ENCODE measurements around the gene SETMAR.
"Not testable (repeated sequence)": the region's sequence is repeated elsewhere in the genome, so short reads cannot be mapped to it uniquely, and the experiment has no call there.

SETMAR gene

DNA sequence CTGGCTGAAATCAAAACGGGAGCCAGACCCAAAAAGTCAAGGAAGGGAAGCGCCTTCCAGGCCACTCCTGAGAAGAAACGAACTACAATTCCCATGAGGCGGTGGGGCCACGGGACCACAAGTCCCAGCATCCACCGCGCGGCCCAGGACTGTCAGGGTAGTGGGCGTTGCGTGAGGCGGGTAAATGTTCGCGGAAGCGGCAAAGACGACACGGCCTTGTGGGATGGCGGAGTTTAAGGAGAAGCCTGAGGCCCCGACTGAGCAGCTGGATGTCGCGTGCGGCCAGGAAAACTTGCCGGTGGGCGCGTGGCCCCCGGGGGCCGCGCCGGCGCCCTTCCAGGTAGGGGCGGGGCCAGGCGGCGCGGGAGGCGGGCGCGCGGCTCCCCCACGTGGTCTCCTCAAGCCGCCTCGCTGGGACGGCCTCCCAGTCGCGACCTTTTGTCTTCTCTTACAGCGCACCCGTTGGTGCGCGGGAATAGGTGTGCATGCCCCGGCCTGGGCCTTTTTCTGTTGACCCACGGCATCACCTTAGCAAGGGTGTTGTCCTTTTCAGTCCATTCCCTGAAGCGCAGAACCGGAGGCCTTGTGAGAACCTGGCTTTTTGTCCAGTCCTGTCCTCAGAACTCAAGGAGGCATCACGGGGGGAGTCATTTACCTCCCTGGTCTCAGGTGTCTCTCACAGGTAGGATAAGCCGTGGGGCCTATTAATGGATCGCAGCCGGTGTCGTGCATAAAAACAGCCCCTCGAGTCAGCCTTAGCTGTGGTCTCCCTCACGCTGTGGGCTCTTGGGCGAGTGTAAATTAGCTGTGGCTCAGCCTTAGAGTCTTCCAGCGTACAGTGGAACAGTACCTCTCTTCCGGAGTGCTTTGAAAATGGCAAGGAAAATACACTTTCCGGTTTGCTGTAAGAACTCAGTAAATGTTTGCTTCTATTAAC is at the start of gene SETMAR:
Gene SETMAR (plus strand): TSS at position 183 of the 937 bp plus-strand sequence. CDS start 2 bp downstream, at position 185.
- peak; percentile 68 to 73 for DNase-seq (ENCODE audit: low read depth in 2 of 2)

DNA sequence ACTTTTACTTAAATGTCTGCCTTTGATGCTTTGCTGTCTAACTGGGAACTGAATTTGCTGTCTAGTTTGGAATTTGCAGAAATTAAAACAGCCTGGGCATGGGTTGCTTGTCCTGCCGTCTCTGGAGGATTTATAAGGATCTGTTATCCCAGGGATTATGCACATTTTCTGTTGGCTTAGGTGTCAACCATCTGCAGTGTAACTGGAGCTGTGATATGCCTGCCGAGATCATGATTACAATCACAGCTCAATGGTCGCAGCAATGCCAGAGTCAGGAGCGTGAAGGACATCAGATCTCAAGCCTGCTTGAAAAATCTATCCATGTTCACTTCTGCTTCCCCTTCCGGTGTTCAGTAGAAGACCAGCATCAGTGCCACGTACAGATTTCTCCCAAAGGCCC is 41.8 kb upstream of the SETMAR start:
- no peak for DNase-seq (ENCODE audit: low read depth in 2 of 2)

DNA sequence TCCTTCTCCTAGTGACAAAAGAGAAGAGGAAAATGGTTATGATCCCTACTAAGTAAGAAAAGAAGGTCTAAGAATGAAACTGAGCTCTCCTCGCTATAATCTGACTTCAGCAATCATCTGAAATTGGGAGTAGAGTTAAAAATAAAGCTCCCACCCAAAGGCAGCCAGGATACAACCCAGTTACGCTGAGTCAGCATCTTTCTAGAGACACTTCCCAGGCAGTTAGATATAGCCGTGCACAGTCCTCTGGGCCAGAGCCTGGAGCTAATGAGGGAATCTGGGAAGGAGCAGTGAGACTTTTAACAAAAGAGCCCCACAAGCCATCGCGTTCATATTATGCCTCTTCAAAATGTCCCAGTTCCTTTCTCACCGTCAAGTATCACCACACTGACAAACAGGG is 39.1 kb upstream of the SETMAR start:
- no peak for DNase-seq (ENCODE audit: low read depth in 2 of 2)

DNA sequence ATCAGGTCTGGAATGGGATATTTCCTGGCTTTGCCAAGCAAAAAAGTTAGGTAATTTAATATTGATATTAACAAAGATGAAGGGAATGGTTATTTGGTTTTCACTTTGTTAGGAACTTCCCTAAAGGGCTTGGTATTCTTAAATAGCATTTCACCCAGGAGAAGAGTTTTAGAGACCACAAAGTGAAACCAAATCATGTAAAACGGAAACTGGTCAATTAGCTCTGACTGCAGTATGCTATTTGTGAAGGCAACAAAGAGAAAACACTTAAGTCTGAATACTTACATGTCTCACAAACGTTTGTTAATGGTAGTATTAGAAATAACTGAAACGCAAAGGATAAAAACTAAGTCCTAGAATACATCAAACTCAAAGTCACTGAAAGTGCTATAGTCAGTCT is 32.4 kb upstream of the SETMAR start:
- DNase-seq (ENCODE audit: low read depth in 2 of 2), result no peak

DNA sequence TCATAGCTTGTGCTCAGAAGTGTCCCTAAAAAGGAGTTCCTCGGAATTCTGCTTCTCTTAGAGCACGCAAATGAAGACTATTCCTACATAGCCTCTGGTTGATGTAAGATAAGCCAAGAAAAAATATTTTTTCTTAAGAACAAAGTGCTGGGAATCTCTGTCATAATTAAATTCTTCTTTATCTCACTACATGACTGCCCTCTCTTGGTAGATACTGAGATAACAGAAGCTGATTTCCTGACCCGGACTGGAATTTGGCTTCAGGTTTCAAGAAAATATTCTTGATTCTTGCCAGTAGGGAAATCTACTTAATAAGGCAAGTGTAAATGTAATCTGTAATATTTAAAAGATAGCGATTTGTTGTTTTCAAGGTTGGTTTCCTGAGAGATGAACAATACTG is 31.3 kb upstream of the SETMAR start:
- DNase-seq (ENCODE audit: low read depth in 2 of 2), result no peak

DNA sequence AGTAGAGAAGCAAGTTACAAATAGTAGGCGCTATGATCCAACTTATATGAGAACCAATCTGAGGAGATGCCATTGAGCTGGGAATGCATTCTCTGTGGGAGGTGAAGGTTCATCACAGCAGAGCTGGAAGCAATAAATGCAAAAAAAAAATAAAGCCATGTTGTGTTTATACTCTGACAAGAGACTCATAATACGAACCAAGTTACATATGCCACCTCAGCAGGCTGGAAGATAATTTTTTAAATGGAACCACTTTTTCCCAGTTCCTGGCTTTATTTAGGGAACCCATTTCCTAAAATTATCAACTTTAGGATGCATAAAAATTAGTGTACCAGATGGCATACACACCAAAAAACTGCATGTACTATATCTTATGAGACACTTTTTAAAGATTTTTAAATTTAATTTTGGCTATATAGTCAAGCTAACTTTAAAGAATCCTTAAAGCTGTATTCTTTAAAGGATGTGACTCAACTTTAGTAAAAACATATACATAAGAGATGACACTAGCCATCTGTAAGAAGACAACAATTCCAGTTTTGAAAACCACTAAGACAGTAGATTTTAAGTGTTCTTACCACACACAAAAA is 23.6 kb upstream of the SETMAR start:
- DNase-seq (ENCODE audit: low read depth in 2 of 2), result no peak

DNA sequence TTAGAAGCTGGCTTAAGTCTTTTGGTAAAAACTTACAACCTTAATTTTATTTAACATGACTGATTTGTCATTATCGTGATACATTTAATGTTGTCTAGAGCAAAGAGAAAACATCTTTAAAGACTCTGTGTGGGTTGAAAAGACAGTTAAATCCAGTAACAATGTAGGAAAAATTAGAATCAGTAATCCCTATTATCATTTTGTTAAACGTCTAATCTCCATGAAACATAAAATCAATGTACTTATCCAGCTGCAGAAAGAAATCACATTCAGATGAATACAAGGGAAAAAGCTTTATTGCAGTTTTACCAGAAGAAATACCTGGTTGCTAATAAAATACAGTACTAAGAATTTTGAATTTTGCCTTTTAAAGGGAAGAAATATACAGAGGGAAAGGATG is 21.2 kb upstream of the SETMAR start:
- no peak for DNase-seq (ENCODE audit: low read depth in 2 of 2)

DNA sequence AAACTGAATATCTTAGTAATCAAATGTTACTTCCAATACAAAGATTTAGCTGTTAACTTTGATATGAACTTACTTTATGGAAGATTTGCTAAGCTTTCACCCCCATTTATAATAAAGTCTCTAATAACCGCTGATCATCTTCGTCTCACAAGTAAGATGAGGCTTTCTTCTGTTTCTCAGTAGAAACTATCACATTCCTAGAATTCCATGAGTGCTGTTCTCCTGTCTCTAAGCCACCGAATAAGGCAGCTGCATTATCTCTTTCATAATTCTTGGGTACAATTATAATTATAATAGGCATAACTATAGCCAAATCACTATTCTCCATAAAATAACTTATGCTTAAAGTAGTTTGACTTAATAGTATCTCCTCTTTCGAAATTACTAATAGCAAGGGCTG is 18.3 kb upstream of the SETMAR start:
- DNase-seq (ENCODE audit: low read depth in 2 of 2), result no peak

DNA sequence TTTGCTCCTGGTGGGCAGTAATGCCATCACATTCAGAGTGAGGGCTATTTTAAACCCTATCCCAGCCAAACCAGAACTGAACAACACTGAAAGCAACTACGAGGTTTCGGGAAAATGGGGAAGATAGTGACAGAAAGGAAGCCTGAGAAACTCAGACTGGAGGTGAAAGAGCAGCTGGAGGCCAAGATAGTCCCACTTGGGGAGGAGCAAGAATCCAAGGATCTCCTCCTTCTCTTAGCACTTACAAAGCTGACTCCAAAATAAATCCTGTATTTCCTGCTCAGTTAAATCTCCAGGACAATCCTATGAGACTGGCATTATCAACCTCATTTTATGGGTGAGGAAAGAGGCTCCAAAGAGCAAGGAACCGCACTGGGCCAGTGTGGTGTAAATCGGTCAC is 14.1 kb upstream of the SETMAR start:
- DNase-seq (ENCODE audit: low read depth in 2 of 2), result no peak

DNA sequence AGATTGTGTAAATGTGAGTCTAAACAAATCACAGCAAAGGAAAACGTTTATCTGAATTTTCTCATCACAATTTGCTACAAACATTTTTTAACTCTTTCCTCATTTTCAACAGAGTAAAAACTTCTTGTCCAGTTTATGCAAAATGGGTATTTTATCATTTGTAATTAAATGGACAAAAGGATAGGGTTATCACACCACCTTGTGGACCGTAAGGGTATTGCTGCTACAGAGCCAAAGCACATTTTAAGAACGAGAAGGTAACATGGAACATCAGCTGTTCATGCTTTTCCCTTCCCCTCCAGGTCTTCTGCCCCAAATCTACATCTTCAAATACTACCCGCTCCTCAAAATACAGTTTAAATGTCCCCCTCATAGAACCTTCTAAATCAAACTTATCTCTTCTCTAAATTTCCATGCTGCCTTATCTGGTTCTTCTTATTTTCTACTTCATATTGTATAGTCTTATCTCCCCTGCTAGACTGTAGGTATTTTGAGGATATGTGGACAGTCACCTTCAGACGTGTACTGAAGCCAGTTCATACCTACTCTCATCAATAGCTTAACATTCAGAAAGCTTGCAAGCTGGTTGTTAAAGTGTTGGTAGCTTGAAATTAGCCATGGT is 12.8 kb upstream of the SETMAR start:
- peak in 1 of 2 donors; percentile 10 for DNase-seq (ENCODE audit: low read depth in 2 of 2)

DNA sequence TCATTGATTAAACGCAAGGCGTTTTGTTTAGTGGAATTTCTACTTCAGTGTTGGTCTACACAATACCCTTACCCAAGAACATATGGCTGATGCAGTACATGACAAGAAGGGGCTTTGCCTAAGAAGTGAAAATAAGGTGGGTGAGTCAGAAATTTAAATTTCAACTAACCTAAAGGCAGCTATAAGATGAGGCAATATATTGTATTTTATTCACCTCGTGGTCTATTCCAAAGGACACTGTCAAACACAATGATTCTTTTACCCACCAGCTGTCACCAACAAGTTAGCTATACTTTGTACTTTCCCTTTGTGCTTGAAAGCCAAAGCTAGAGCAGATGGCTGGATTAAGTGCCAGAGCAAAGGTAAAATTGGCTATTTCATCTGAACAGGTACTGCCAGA is 10.9 kb upstream of the SETMAR start:
- DNase-seq (ENCODE audit: low read depth in 2 of 2), result no peak

DNA sequence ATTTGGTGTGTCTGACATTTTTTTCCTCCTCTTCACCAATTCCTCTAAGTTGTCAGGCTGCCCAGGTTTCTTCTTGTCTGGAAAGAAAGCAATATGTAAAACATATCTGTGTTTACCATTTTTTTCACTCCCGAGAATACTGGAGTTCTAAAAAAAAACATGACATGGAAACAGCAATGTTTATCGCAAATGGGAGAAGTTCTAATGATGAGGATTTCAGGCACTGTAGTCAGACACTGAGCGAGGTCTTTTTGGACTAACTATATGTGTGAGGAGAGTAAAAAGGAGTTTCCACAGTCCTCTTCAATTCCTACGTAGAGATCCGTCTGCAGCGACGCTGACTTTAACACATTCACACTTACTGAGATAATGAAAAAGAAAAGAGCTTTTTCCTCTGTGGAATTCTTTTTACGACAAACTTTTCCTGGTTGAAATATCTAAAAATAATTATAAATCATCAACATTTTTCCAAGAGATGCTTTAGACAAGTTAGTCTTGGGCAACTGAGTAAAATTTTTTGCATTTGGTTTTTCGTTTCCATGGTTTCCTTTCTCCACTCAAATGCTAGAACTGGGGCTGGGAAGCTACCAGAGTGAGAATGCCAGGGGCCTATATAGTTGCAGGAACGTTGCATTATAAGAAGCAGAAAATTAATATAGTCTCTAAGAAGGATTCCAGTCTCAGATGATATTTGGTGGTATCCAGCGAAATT is 8.4 kb upstream of the SETMAR start:
- no peak for DNase-seq (ENCODE audit: low read depth in 2 of 2)

DNA sequence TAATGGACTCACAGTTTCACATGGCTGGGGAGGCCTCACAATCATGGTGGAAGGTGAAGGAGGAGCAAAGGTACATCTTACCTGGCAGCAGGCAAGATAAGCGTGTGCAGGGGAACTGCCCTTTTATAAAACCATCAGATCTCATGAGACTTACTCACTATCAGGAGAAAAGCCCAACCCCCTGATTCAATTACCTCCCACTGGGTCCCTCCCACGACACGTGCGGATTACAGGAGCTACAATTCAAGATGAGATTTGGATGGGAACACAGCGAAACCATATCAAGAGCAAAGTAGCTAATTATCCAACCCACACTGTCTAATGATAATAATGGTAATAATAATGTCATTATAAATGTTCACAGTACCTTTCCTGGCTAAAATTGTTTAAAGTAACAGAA is 6.7 kb upstream of the SETMAR start:
- DNase-seq (ENCODE audit: low read depth in 2 of 2), result not testable (repeated sequence)

DNA sequence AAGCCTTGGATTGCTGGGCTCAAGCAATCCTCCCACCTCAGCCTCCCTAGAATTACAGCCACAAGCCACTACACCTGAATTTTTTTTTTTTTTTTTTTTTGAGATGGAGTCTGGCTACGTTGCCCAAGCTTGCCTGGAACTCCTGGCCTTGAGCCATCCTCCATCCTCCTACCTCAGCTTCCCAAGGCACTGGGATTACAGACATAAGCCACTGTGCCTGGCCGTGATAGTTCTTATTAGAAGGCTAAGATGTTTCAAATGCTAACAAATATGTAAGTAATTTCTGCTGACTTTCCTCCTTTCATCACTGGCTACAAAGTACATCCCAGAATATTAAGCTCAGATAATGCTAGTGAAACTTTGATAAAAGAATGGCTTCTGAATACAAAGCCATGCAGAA is 5.7 kb upstream of the SETMAR start:
- no peak for DNase-seq (ENCODE audit: low read depth in 2 of 2)

DNA sequence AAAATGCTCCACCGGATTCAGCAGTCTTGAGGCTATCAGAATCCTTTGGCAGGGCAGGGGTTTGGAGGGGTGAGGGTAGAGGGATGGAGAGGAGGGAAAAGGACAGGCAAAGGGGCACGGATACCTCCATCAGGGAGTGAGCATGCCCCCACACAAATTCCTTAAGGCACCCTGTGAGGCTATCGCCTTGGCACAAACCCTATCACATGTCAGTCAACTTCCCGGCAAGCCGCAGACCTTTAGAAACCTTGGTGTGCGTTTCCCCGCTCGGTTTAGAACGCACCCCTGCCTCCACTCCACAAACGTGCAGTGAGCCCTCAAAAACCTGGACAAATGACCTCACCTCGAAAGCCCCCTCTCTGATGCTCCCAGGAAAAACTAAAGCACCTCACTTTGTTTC is 422 bp upstream of the SETMAR start:
- no peak for DNase-seq (ENCODE audit: low read depth in 2 of 2)

DNA sequence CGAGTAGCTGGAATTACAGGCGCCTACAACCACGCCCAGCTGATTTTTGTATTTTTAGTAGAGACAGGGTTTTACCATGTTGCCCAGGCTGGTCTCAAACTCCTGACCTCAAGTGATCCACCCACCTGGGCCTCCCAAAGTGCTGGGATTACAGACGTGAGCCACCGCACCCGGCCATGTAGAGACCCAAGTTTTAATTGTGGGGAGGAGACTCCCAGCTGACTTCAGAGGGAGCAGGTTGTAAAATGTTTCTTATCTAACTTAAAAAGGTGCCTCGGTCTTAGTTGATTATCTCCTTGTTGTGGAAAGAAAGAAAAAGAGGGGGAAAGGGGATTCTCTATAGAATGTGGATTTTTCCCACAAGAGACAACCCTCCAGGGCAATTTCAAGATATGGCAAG is 2.0 kb downstream of the SETMAR start:
- DNase-seq (ENCODE audit: low read depth in 2 of 2), result not testable (repeated sequence)

DNA sequence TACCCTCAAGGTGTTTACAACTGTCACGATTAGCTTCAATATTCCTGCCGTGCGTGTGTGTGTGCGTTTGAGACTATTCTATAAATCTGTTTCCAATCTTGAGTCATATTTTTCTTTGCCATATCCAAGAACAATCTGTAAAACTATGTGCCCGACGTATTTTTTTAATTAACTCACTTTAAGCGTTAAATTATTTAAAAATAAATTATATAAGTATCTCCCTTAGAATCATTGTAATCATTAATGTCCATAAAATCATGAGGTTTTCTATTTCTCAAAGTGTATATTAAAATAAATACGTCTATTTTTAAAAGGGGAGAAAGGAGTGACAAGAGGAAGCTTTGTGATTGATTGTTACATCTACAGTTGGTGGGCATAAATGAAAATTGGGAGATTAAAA is 2.9 kb downstream of the SETMAR start:
- no peak for DNase-seq (ENCODE audit: low read depth in 2 of 2)

DNA sequence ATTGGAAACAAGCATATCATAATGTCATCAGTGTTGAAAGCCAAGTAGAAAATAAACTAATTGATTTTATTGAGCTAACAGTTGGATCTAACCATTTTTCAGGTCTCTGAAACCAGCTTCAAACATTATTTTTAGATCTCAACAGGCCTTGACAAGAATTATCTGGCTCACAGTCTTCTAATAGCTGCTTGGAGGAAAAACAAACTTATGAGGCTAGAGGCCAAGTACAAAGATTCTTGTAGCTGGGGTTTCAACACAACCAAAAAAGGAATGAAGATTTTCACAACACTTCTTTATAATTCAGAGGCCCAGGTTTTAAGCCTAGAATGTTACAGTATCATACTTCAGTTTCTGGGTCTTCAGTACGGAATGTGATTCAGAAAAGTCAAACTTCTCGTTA is 3.7 kb downstream of the SETMAR start:
- DNase-seq (ENCODE audit: low read depth in 2 of 2), result no peak

DNA sequence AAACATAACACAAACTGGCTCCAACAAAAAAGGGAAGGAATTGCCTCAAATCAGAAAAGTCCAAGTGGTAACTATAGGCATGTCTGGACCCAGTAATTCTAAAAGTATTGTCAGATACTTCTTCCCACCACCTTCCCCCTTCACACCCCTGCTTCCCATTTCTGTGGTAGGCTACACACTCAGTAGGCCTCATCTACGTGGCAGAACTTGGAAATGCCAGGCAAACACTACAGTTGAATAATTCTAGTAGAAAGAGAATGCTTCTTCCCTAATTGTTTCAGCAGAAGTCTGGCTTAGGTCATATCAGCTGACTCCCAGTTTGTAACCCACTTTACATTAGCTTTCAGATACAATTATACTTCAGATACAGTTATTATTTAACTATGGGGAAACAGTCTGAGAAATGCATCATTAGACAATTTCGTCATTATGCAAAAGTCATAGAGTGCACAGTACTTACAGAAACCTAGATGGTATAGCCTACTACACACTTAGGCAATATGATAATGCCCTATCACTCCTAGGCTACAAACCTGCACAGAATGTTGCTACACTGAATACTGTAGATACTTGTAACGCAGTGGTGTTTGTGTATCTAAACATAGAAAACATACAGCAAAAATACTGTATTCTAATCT is 6.4 kb downstream of the SETMAR start:
- no peak for DNase-seq (ENCODE audit: low read depth in 2 of 2)

DNA sequence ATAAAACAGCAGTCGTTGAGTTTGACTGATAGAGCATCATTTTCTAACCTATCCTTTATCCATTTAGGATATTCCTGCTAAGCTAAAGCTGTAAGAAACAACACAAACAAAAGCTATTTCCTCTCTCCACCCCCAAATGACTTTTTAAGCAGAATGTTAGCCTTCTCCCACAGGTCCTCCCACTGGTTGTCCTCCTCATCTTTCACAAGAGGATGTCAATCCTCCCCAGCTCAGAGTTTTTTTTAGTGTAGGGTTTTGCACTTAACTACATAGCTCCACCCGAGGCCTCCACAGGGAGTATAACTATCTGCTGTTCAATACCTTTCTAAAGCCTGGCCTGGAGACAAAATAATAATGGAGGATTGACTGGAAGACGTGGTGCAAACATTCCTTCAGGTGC is 7.8 kb downstream of the SETMAR start:
- DNase-seq (ENCODE audit: low read depth in 2 of 2), result no peak

DNA sequence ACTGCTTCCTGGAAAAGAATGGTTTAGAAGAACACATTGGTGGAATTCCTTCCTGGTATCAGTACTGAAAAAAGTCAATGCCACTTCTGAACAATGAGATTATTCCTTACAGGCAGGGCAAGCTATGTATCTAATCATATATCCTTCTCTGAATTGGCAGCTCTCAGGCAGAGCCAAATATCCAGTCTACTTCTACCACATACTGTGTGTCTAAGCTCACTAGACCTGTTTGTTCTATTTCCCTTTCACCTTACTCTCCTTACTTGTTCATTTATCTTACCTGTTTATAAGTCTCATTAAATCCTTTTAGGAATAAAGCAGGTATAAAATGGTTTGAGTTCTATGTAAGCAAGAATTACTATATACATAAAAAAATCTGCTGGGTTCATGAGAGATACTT is 8.3 kb downstream of the SETMAR start:
- DNase-seq (ENCODE audit: low read depth in 2 of 2), result no peak

Data from stimulated activated CD8-positive, alpha-beta memory T cell treated with anti-CD3 and anti-CD28 coated beads, Interleukin-7, amount 100 ng/mL, for 4 hours (primary cell).